WERI-Rb-1 (cell line): Measurements from ENCODE around the gene BIRC5.

Experiments
- DNase-seq: peaks from one replicate; pipeline ENCODE4 v3.0.0-alpha.2; 2020
- H3K27ac ChIP-seq: fragments of 250-450 bp; sonication (Bioruptor Pico); 2 replicates; pipeline ENCODE4 v1.5.1; 2020; ENCODE audit warnings: mild to moderate bottlenecking, moderate library complexity
- H3K27me3 ChIP-seq: fragments of 250-450 bp; sonication (Bioruptor Pico); 2 replicates; pipeline ENCODE4 v1.5.1; 2021; ENCODE audit warnings: mild to moderate bottlenecking, low read depth, moderate library complexity; ENCODE audit not compliant: insufficient read depth, severe bottlenecking
- H3K36me3 ChIP-seq: fragments of 250-450 bp; sonication (Bioruptor Pico); 2 replicates; pipeline ENCODE4 v1.5.1; 2020; ENCODE audit warnings: mild to moderate bottlenecking, moderate library complexity
- H3K4me3 ChIP-seq: 2 replicates; pipeline ENCODE4 v1.5.1; 2011; ENCODE audit warnings: low read depth, mild to moderate bottlenecking, control low read depth, low read length
- H3K9me3 ChIP-seq: fragments of 250-450 bp; sonication (Bioruptor Pico); 2 replicates; pipeline ENCODE4 v1.5.1; 2021; ENCODE audit warnings: mild to moderate bottlenecking, moderate library complexity; ENCODE audit not compliant: severe bottlenecking
- CTCF ChIP-seq: IDR thresholded peaks from 2 replicates; pipeline ENCODE4 v1.5.1; 2011; ENCODE audit warnings: low read depth, mild to moderate bottlenecking, control low read depth, inconsistent platforms, low read length

BIRC5 gene

GRCh38 chr17:78253946-78254672 is 40.1 kb downstream of the BIRC5 start:
- Histone ChIP-seq H3K9me3 (no peaks in the 10 kb centered on the region), H3K27ac (peak overlapping the region; percentile 86), H3K4me3 (peak overlapping the region; percentile 83), H3K36me3 (peaks cover 3% of the 10 kb centered on the region), H3K27me3 (no peaks in the 10 kb centered on the region)
- peak; percentile 95 for DNase-seq
- no peak for TF ChIP-seq CTCF

GRCh38 chr17:78255029-78255656 is 41.1 kb downstream of the BIRC5 start:
- TF ChIP-seq CTCF: no peak
- no peak for DNase-seq
- Histone ChIP-seq H3K27me3 (no peaks in the 10 kb centered on the region), H3K9me3 (no peaks in the 10 kb centered on the region), H3K36me3 (peaks cover 3% of the 10 kb centered on the region), H3K4me3 (no peak overlapping the region), H3K27ac (no peak overlapping the region)

GRCh38 chr17:78255953-78256706 is 42.1 kb downstream of the BIRC5 start:
- peak; percentile 60 for DNase-seq
- Histone ChIP-seq H3K27me3 (no peaks in the 10 kb centered on the region), H3K9me3 (no peaks in the 10 kb centered on the region), H3K4me3 (no peak overlapping the region), H3K36me3 (peaks cover 3% of the 10 kb centered on the region), H3K27ac (peak overlapping the region; percentile 9)
- no peak for TF ChIP-seq CTCF

DNA sequence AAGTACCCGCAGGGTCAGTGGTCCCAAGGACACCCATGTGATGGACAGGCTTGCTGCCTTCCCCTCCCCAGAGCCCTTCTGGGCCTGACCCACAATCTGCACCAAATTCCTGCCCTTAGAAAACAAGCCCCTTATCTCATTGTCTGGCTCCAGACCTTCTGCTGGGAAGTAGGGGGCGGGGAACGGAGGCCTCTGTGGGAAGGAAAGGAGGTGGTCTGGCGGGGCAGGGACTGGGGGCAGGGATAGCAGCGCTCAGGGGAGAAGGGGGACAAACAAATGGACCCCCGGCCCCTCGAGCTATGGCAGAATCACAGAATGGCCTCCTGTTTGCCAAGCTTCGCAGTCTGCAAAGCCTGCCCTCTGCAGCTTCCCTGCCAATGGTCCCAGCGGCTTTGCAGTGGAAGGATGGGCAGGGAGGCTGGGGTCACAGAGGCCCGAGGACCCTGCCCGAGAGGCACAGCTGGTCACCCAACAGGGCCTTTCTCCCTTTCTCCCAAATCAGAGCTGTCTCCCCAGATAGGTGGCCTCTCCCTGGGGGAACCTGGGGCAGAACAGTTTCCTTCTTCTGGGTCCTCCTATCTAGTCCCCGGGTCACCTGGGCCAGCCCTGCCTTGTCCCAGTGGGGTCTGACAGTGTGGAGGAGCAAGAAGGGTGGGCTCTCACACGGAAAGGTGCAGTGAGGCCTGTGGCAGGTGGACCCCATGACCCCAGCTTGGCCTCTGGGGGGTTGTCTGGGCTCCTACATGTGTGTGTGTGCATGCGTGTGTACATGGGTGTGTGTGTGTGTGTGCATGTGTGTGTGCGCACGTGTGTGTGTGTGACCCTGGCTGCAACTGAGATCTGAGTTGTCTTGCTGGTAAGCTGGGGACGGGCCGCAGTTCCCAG is 42.9 kb downstream of the BIRC5 start:
- Histone ChIP-seq H3K4me3 (no peak overlapping the region), H3K9me3 (no peaks in the 10 kb centered on the region), H3K36me3 (peaks cover 3% of the 10 kb centered on the region), H3K27me3 (no peaks in the 10 kb centered on the region), H3K27ac (peak overlapping the region; percentile 9)
- no peak for TF ChIP-seq CTCF
- DNase-seq: no peak

GRCh38 chr17:78257810-78258322 is 43.8 kb downstream of the BIRC5 start:
- Histone ChIP-seq H3K4me3 (no peak overlapping the region), H3K9me3 (no peaks in the 10 kb centered on the region), H3K36me3 (peaks cover 3% of the 10 kb centered on the region), H3K27me3 (no peaks in the 10 kb centered on the region), H3K27ac (no peak overlapping the region)
- no peak for DNase-seq
- TF ChIP-seq CTCF: no peak
